ENCODE measurements around the gene HERPUD2. TPM values are rescaled to one million over a fixed set of nuclear protein-coding genes. Genes with fewer than 3 reads are reported as not detected.
A peak's percentile ranks its signal among the peaks of the same experiment; 100 is the strongest.

The HERPUD2 gene
- polyA plus RNA-seq, 1 of the 3 experiments (the other 2 are of a cell fraction) = 39.2 TPM

DNA sequence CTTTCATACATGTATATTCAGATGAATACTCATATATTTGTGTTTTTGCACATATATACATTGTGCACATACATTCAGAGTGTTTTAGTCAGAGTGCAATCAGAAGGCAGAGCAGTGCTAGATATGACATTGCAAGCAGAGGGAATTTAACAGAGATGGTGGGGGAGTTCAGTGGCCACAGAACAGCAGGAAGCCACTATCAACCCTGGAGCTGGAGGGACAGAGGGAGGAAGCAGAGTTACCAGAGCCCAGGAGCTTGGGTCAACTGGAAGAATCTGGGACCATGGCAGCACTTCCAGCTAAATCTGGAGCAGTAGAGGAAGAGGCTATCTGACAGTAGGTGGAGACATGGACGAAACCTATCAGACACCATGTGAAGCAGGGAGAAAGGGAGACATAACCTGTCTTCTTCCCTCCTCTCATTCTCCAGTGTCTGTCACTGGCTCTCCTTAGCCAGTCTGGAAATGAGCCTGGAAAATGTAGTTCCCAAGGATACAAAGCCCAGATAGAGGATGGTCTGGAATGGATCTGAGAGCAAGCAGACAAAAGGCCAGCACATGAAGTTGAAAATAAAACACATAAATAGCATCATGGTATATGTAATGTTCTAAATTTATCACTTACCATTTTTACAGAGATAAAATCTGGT lies 33.6 kb upstream of the HERPUD2 start:
- Histone ChIP-seq H3F3A (replicated peaks; ENCODE audit: insufficient read depth) (no peaks in the 10 kb centered on the region), H3K4me2 (0 out of 2 replicates have a peak overlapping the region, but pooled peaks have one; percentile 3), H3K27ac (ENCODE audit: low read depth in 2 of 2, low read length in 1 of 2) (peak overlapping the region; percentile 9 to 76; a peak in 3 of 4 replicates), H2AFZ (ENCODE audit: low read depth) (peak overlapping the region; percentile 5), H3K4me3 (ENCODE audit: low read depth in 2 of 2, low read length in 1 of 2) (no peak overlapping the region), H3K4me1 (ENCODE audit: control insufficient read depth in 1 of 2, insufficient read depth in 2 of 2, low read depth in 1 of 2, low read length in 1 of 2) (peaks cover 7 to 41% of the 10 kb centered on the region in 2 experiments; a peak in 2 of 4 replicates), H3K9me2 (no peaks in the 10 kb centered on the region), H3K79me2 (ENCODE audit: insufficient read depth) (no peaks in the 10 kb centered on the region), H3K9ac (no peak overlapping the region), H3K9me3 (no peaks in the 10 kb centered on the region), H3K27me3 (ENCODE audit: insufficient read depth) (no peaks in the 10 kb centered on the region), H3K36me3 (replicated peaks in 1 of 2; ENCODE audit: control insufficient read depth in 1 of 2, insufficient read depth in 2 of 2, low read length in 1 of 2) (no peaks in the 10 kb centered on the region), H4K20me1 (ENCODE audit: insufficient read depth) (no peaks in the 10 kb centered on the region)
- ChIA-PET CTCF (interaction anchor here (0.7 to 6.8 kb wide), 4 partner anchors 13 to 150 kb away, joined by 3 to 39 read pairs (median 6); partner anchors contain the start of gene SEPTIN7), POLR2A (interaction anchor here (2.2 kb wide), 1 partner anchor 72 kb away, joined by 14 read pairs; the partner anchor contains the start of gene SEPTIN7)
- peak; percentile 30 for DNase-seq
- 89% methylated on average over 1 of the region's 1 CpG for WGBS (ENCODE audit: low lambda C conversion rate)
- peak; percentile 47 for TF ChIP-seq GATA2 (CRISPR knock-in tag; IDR thresholded peaks at IDR 0.05)
- 0 out of 2 replicates have a peak, but pooled peaks have one; percentile 37 for TF ChIP-seq RCOR1 (IDR thresholded peaks at IDR 0.05; ENCODE audit: low read length)
- TF ChIP-seq TCF12 (IDR thresholded peaks at IDR 0.05) = peak; percentile 48; the same call in 1 of the 2 replicates
- TF ChIP-seq EP300 (IDR thresholded peaks at IDR 0.05; ENCODE audit: borderline replicate concordance in 1 of 2, low read depth in 1 of 2, low read length in 1 of 2) = 0 out of 4 replicates have a peak, but pooled peaks of 1 of the 2 experiments have one; percentile 10
- TF ChIP-seq GABPA (IDR thresholded peaks at IDR 0.05; ENCODE audit: low read depth) = no peak
- no peak for TF ChIP-seq FOXM1 (IDR thresholded peaks at IDR 0.05; ENCODE audit: low read depth)

DNA sequence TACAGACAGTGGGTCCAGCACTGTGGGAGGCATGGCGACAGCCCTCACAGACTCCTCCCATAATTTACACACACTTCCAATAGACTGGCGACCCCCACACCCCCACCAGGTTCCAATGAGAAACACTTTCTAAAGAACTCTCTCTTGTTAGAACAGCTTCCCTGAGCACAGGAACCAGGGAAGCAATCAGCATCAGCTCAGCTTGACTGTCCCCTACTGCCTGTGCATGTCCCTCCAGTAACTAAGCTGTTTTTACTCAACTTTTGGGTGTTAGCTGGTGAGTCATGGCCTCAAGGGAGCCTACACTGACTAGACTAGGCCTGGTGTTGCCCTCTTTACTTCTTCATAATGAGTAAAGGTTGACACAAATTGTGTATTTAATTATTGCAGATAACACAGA lies 32.6 kb upstream of the HERPUD2 start:
- Histone ChIP-seq H3K9me3 (no peaks in the 10 kb centered on the region), H4K20me1 (ENCODE audit: insufficient read depth) (no peaks in the 10 kb centered on the region), H3K4me3 (ENCODE audit: low read depth in 2 of 2, low read length in 1 of 2) (no peak overlapping the region), H3K79me2 (ENCODE audit: insufficient read depth) (no peaks in the 10 kb centered on the region), H3K27me3 (ENCODE audit: insufficient read depth) (no peaks in the 10 kb centered on the region), H2AFZ (ENCODE audit: low read depth) (no peak overlapping the region), H3F3A (replicated peaks; ENCODE audit: insufficient read depth) (no peaks in the 10 kb centered on the region), H3K4me2 (no peak overlapping the region), H3K9ac (no peak overlapping the region), H3K4me1 (ENCODE audit: control insufficient read depth in 1 of 2, insufficient read depth in 2 of 2, low read depth in 1 of 2, low read length in 1 of 2) (peaks cover 7 to 38% of the 10 kb centered on the region in 2 experiments; a peak in 2 of 4 replicates), H3K27ac (ENCODE audit: low read depth in 2 of 2, low read length in 1 of 2) (no peak overlapping the region; a peak in 1 of 4 replicates), H3K36me3 (replicated peaks in 1 of 2; ENCODE audit: control insufficient read depth in 1 of 2, insufficient read depth in 2 of 2, low read length in 1 of 2) (no peaks in the 10 kb centered on the region), H3K9me2 (no peaks in the 10 kb centered on the region)
- TF ChIP-seq ELF1 (IDR thresholded peaks at IDR 0.05) = no peak
- no peak for TF ChIP-seq RCOR1 (IDR thresholded peaks at IDR 0.05; ENCODE audit: low read length)
- TF ChIP-seq TAF1 (IDR thresholded peaks at IDR 0.05; ENCODE audit: borderline replicate concordance, low read depth, low read length) = no peak
- 80% methylated on average over 2 of the region's 2 CpGs for WGBS (ENCODE audit: low lambda C conversion rate)
- no peak for DNase-seq
- CTCF ChIA-PET = interaction anchor here (0.6 to 6.8 kb wide), 7 partner anchors 12 to 249 kb away, joined by 3 to 39 read pairs (median 4); partner anchors contain the start of gene SEPTIN7
- POLR2A ChIA-PET = interaction anchor here (1.9 kb wide), 1 partner anchor 72 kb away, joined by 7 read pairs; no protein-coding TSS in a partner anchor

DNA sequence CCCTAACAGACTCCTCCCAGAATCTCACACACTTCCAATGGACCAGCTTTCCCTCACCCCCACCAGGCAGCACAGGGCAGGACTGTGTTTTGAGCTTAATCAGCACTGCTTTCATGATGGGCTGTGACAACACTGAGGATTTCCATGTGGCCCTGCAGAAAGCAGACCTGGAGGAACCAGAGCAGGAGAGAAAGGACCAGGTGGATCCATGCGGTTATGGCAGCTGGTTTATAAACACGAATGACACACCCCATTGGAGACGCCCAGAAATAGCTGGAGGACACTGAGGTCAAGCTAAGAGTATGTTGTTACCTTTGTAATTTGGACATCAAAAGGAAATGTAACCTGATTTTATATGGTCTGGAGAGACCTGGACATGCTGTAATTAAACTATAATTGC lies 31.7 kb upstream of the HERPUD2 start:
- Histone ChIP-seq H4K20me1 (ENCODE audit: insufficient read depth) (no peaks in the 10 kb centered on the region), H3K9ac (no peak overlapping the region), H3K4me3 (ENCODE audit: low read depth in 2 of 2, low read length in 1 of 2) (no peak overlapping the region), H3K9me3 (no peaks in the 10 kb centered on the region), H2AFZ (ENCODE audit: low read depth) (no peak overlapping the region), H3K27ac (ENCODE audit: low read depth in 2 of 2, low read length in 1 of 2) (no peak overlapping the region), H3K79me2 (ENCODE audit: insufficient read depth) (no peaks in the 10 kb centered on the region), H3K9me2 (no peaks in the 10 kb centered on the region), H3K27me3 (ENCODE audit: insufficient read depth) (no peaks in the 10 kb centered on the region), H3K36me3 (replicated peaks in 1 of 2; ENCODE audit: control insufficient read depth in 1 of 2, insufficient read depth in 2 of 2, low read length in 1 of 2) (no peaks in the 10 kb centered on the region), H3F3A (replicated peaks; ENCODE audit: insufficient read depth) (no peaks in the 10 kb centered on the region), H3K4me2 (no peak overlapping the region), H3K4me1 (ENCODE audit: control insufficient read depth in 1 of 2, insufficient read depth in 2 of 2, low read depth in 1 of 2, low read length in 1 of 2) (peaks cover 12 to 38% of the 10 kb centered on the region in 2 experiments; a peak in 3 of 4 replicates)
- 89% methylated on average over 3 of the region's 3 CpGs for WGBS (ENCODE audit: low lambda C conversion rate)
- DNase-seq = no peak
- POLR2A ChIA-PET = interaction anchor here (1.0 to 1.9 kb wide), 2 partner anchors 73 to 74 kb away, joined by 4 to 7 read pairs; partner anchors contain the start of gene SEPTIN7
- TF ChIP-seq, protein P1, sequence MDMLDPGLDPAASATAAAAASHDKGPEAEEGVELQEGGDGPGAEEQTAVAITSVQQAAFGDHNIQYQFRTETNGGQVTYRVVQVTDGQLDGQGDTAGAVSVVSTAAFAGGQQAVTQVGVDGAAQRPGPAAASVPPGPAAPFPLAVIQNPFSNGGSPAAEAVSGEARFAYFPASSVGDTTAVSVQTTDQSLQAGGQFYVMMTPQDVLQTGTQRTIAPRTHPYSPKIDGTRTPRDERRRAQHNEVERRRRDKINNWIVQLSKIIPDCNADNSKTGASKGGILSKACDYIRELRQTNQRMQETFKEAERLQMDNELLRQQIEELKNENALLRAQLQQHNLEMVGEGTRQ (IDR thresholded peaks at IDR 0.05; ENCODE audit: borderline replicate concordance, low read depth, low read length) = no peak
- CTCF ChIA-PET = interaction anchor here (1.2 to 6.8 kb wide), 6 partner anchors 17 to 249 kb away, joined by 3 to 39 read pairs (median 5); partner anchors contain the start of gene SEPTIN7
